Glutamatergic neuron (in vitro differentiated cells): ENCODE results near the gene TMEM163. TPM values are rescaled to one million over a fixed set of nuclear protein-coding genes. Genes with fewer than 3 reads are reported as not detected.
"Not testable (repeated sequence)": the region's sequence is repeated elsewhere in the genome, so short reads cannot be mapped to it uniquely, and the experiment has no call there.

ENCODE experiments used
- DNase-seq: peaks from one replicate; pipeline ENCODE4 v3.0.0; 2022
- H3K27ac Mint-ChIP-seq: one replicate; pipeline ENCODE4 v1.8.0; 2020; ENCODE audit warnings: mild to moderate bottlenecking, mixed read lengths, inconsistent platforms; ENCODE audit not compliant: unreplicated experiment
- H3K27me3 Mint-ChIP-seq: one replicate; pipeline ENCODE4 v1.8.0; 2020; ENCODE audit warnings: mild to moderate bottlenecking, moderate library complexity, mixed read lengths, inconsistent platforms; ENCODE audit not compliant: unreplicated experiment
- H3K36me3 Mint-ChIP-seq: one replicate; pipeline ENCODE4 v1.8.0; 2020; ENCODE audit warnings: mild to moderate bottlenecking, mixed read lengths, inconsistent platforms; ENCODE audit not compliant: unreplicated experiment
- H3K4me1 Mint-ChIP-seq: one replicate; pipeline ENCODE4 v1.8.0; 2020; ENCODE audit warnings: mild to moderate bottlenecking, low read depth, mixed read lengths, inconsistent platforms; ENCODE audit not compliant: unreplicated experiment
- H3K4me3 Mint-ChIP-seq: one replicate; pipeline ENCODE4 v1.8.0; 2020; ENCODE audit warnings: mild to moderate bottlenecking, mixed read lengths, inconsistent platforms; ENCODE audit not compliant: unreplicated experiment
- H3K9me3 Mint-ChIP-seq: one replicate; pipeline ENCODE4 v1.8.0; 2020; ENCODE audit warnings: mild to moderate bottlenecking, moderate library complexity, mixed read lengths, inconsistent platforms; ENCODE audit not compliant: unreplicated experiment
- total RNA-seq: library from RNA; stranded (reverse); fragmentation: NEBNext Ultra II Directional; extraction: Animal tissue kit (Norgen Biotek cat#: 25700); gene quantifications from one replicate; pipeline ENCODE4 v1.2.1, GENCODE V29; 2021; ENCODE audit not compliant: unreplicated experiment
- TF ChIP-seq, protein P1 (sequence below): fragments of 200-600 bp; sonication (generic); IDR thresholded peaks from one replicate; pipeline ENCODE4 v1.5.0; 2021; ENCODE audit not compliant: partially characterized antibody, unreplicated experiment

TMEM163 gene
- total RNA-seq, 1 donor from 2014 or later: 27.7 TPM

DNA sequence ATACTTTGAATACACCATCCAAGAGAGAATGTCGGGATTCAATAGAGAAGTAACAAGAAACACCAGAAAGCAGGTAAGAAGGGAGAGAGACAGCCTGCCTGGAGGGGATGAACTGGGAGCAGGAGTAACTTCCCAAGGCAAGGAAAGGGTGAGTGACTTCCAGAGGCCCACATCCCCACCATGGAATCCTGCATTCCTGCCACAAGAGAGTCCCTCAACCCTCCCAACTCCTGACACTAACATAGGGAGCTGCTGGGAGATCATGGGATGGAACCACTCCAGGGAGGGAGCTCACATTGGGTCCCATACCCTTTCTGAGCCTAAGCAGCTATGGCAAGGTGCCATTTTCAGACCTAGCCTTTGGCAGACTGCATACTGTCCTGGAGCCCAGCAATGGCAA, 5.5 kb upstream of the TMEM163 start:
- Mint-ChIP-seq H3K4me3 (no peak overlapping the region), H3K9me3 (peaks cover 7% of the 10 kb centered on the region), H3K4me1 (peaks cover 2% of the 10 kb centered on the region), H3K36me3 (peaks cover 3% of the 10 kb centered on the region), H3K27ac (no peak overlapping the region), H3K27me3 (peaks cover 3% of the 10 kb centered on the region)
- TF ChIP-seq, protein P1, sequence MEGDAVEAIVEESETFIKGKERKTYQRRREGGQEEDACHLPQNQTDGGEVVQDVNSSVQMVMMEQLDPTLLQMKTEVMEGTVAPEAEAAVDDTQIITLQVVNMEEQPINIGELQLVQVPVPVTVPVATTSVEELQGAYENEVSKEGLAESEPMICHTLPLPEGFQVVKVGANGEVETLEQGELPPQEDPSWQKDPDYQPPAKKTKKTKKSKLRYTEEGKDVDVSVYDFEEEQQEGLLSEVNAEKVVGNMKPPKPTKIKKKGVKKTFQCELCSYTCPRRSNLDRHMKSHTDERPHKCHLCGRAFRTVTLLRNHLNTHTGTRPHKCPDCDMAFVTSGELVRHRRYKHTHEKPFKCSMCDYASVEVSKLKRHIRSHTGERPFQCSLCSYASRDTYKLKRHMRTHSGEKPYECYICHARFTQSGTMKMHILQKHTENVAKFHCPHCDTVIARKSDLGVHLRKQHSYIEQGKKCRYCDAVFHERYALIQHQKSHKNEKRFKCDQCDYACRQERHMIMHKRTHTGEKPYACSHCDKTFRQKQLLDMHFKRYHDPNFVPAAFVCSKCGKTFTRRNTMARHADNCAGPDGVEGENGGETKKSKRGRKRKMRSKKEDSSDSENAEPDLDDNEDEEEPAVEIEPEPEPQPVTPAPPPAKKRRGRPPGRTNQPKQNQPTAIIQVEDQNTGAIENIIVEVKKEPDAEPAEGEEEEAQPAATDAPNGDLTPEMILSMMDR: no peak
- DNase-seq: no peak

DNA sequence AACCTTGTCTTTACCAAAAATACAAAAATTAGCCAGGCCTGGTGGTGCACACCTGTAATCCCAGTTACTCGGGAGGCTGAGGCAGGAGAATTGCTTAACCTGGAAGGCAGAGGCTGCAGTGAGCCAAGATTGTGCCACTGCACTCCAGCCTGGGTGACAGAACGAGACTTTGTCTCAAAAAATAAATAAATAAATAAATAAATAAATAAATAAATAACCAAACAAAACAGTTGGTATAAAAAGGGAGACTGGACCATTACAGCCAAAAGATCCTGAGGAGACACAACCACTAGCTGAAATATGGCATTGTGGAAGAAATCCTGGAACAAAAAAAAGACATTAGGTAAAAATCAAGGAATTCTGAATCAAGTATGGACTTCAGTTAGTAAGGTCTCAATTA, 4.9 kb upstream of the TMEM163 start:
- not testable (repeated sequence) for H3K4me3 Mint-ChIP-seq, H3K9me3 Mint-ChIP-seq, H3K27ac Mint-ChIP-seq, H3K27me3 Mint-ChIP-seq, DNase-seq, H3K4me1 Mint-ChIP-seq, H3K36me3 Mint-ChIP-seq

DNA sequence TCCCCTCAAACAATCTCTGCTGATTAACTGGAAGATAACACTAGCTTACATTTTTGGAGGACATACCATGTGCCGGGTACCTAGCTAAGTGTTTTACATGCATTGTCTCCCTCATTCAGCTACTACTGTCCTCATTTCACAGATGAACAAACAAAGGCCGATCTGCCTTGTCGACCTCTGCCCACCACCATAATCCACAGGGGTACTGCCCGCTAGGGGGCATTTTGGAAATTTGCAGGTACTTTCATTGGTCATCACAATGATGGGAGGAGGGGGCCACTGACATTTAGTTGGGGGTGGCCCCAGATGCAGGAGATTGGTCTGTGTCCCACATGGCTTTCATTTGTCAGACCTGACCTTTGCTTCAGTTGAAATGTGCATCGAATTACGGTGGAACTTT, 3.9 kb upstream of the TMEM163 start:
- peak; percentile 37 for DNase-seq
- peaks cover 2% of the 10 kb centered on the region for H3K4me1 Mint-ChIP-seq
- H3K9me3 Mint-ChIP-seq: peaks cover 7% of the 10 kb centered on the region
- no peak overlapping the region for H3K27ac Mint-ChIP-seq
- TF ChIP-seq, protein P1: peak; percentile 49
- peaks cover 3% of the 10 kb centered on the region for H3K36me3 Mint-ChIP-seq
- no peak overlapping the region for H3K4me3 Mint-ChIP-seq
- peaks cover 3% of the 10 kb centered on the region for H3K27me3 Mint-ChIP-seq

DNA sequence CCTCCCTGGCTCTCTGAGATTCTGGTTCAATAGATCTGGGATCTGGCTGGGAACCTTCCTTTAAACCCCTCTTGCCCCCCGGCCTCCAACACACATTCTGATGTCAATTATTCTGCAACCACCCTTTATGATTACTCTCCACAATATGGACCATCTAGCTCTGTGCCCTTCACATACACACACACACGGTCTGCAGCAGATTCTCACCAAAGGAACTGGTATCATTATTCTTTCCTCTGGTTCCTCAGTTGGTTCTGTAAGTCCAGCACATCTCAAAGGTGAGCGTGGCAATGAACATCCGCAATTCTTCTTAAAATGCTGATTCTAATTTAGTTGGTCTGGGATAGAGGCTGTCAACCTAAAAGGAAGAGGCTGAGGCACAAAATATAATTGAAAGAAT, 2.8 kb upstream of the TMEM163 start:
- Mint-ChIP-seq H3K27ac (no peak overlapping the region), H3K36me3 (peaks cover 3% of the 10 kb centered on the region), H3K4me1 (peaks cover 10% of the 10 kb centered on the region), H3K9me3 (peaks cover 12% of the 10 kb centered on the region), H3K27me3 (peaks cover 11% of the 10 kb centered on the region), H3K4me3 (no peak overlapping the region)
- TF ChIP-seq, protein P1: no peak
- no peak for DNase-seq

DNA sequence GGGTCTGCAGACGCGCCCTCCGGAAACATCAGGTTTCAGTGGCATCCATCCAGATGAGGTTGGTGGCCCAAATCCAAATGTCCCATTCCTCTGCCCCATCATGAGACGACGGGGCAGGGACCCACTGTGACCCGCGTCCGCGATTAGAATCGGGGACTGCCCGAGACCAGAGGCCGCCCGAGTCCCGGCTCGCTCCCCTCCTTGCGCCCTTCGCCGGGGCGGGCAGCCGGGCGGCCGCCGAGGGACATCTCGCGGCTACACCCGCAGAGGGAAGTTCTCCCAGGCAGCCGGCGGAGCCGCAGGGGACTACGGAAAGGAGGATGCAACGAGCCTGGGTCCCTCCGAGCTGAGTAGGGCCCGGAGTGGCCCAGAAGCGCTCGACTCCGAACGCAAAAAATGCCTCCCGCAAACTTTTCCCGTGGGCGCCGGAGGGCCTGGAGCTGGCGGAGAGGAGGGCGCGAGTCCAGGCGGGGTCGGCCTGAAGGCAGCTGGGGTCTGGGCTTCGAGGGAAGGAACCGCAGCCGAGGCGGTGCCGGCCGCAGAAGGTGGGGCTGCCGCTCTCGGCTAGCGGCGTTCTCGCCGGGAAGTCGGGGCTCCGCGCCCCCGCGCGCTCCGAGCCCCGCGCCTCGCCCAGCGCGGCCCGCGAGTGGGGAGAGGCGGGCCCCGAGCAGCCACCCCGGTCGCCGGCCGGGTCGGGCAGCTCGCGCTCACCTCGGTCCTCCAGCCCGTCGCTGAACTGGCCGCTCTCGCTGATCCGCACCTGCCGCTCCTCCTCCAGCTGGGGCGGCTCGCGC, 580 bp downstream of the TMEM163 start:
- Mint-ChIP-seq H3K27me3 (peaks cover 12% of the 10 kb centered on the region), H3K4me3 (peak overlapping the region; percentile 81), H3K36me3 (peaks cover 3% of the 10 kb centered on the region), H3K27ac (no peak overlapping the region), H3K4me1 (peaks cover 34% of the 10 kb centered on the region), H3K9me3 (peaks cover 12% of the 10 kb centered on the region)
- peak; percentile 57 for DNase-seq
- TF ChIP-seq, protein P1: no peak
